Subcutaneous abdominal adipose tissue (tissue), 5 donors: ENCODE measurements around the gene C2CD5.

ENCODE experiments used
- H3K27ac ChIP-seq: one replicate; pipeline ENCODE4 v1.7.0; 2013; ENCODE audit warnings: low read depth, mild to moderate bottlenecking, inconsistent platforms, low read length, moderate library complexity
- H3K27me3 ChIP-seq, 5 donors: one replicate each; pipeline ENCODE4 v1.7.0; 2013; ENCODE audit warnings: low read length in 5 of 5, inconsistent platforms in 1 of 5; ENCODE audit not compliant: control insufficient read depth in 5 of 5, insufficient read depth in 4 of 5
- H3K36me3 ChIP-seq, 5 donors: one replicate each; pipeline ENCODE4 v1.7.0; 2013; ENCODE audit warnings: low read length in 5 of 5; ENCODE audit not compliant: control insufficient read depth in 5 of 5, insufficient read depth in 5 of 5
- H3K4me1 ChIP-seq, 5 donors: one replicate each; pipeline ENCODE4 v1.7.0; 2013; ENCODE audit warnings: low read length in 5 of 5, mild to moderate bottlenecking in 3 of 5, moderate library complexity in 1 of 5; ENCODE audit not compliant: control insufficient read depth in 5 of 5, insufficient read depth in 5 of 5
- H3K4me3 ChIP-seq, 5 donors: one replicate each; pipeline ENCODE4 v1.7.0; 2013; ENCODE audit warnings: low read length in 5 of 5, low read depth in 1 of 5
- H3K9ac ChIP-seq, 5 donors: one replicate each; pipeline ENCODE4 v1.7.0; 2013; ENCODE audit warnings: low read length in 5 of 5, mild to moderate bottlenecking in 4 of 5, moderate library complexity in 3 of 5
- H3K9me3 ChIP-seq, 5 donors: one replicate each; pipeline ENCODE4 v1.7.0; 2013; ENCODE audit warnings: low read length in 5 of 5; ENCODE audit not compliant: control insufficient read depth in 5 of 5
- donor health status: healthy.
- donor health status: healthy.
- donor health status: healthy.
- donor health status: healthy.
- donor health status: healthy.

Gene C2CD5

DNA sequence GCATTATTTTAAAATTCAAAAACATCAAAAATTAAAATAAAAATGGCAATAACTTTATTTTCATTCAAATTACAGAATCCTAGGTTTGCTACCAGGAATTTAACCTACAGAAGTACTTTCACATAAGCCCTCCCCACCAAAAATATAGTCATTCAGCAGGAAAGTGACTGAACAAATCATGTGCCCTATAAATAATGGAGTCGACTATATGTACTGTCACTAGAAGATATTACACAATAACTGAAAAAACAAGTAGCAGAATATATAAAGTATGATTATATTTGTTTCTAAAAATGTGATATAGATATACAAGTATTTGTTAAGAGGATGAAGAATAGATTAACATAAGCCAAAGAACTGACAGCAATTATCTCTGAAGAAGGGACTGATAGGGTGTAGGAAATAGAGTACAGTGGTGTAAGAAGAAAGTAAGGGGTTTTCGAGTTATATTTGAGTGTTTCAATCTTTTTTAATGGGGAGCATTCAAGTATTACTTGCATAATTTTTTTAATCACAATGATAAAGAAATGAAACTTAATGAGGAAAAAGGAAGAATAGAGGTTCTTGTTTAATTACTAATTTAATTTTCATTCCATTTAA is 7.9 kb downstream of the C2CD5 start:
- Histone ChIP-seq H3K9ac (no peak overlapping the region), H3K4me1 (peaks cover 0 to 6% (median 0%) of the 10 kb centered on the region in 5 donors), H3K4me3 (no peak overlapping the region), H3K27me3 (no peaks in the 10 kb centered on the region), H3K9me3 (no peaks in the 10 kb centered on the region), H3K36me3 (peaks cover 11 to 18% (median 17%) of the 10 kb centered on the region in 5 donors), H3K27ac (no peak overlapping the region)

DNA sequence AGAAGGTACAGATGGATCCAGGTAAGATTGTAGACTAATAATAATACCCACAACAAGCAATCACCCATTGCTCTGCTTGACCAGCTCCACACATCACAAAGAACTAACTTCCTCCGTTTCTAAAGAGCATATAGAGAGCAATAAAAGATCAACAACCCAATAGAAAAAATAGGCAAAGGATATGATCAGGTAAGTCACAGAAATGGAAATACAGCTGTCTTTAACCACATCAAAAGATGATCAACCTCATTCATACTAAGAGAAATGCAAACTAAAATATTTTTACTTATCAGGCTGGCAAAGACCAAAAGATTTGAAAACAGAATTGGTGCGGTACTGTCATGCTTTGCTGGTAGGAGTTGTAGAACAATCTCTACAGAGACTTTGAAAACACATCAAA is 8.9 kb downstream of the C2CD5 start:
- H3K4me3 ChIP-seq, result no peak overlapping the region
- no peak overlapping the region for H3K9ac ChIP-seq
- H3K36me3 ChIP-seq, result peaks cover 14 to 21% (median 17%) of the 10 kb centered on the region in 5 donors
- no peaks in the 10 kb centered on the region for H3K9me3 ChIP-seq
- no peaks in the 10 kb centered on the region for H3K27me3 ChIP-seq
- H3K27ac ChIP-seq, result no peak overlapping the region
- H3K4me1 ChIP-seq, result peaks cover 0 to 6% (median 0%) of the 10 kb centered on the region in 5 donors

DNA sequence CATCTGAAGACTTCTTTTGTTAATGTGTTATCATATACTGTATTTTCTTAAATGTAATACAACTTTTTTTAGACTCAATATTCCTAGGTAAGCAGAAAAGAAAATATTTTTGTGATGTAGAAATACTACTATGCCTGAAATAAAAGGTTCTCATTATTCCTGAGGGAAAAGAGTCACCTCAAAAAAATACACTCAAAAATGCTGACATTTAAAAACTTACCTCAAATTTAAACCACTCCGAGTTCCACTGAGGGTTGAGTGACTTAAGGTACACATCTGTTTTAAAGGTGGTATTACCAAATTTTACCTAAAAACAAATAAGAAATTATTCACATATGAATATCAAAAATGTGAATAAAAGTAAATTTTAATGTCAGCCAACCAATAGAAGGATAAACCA is 9.3 kb downstream of the C2CD5 start:
- no peak overlapping the region for H3K27ac ChIP-seq
- peaks cover 14 to 21% (median 17%) of the 10 kb centered on the region in 5 donors for H3K36me3 ChIP-seq

DNA sequence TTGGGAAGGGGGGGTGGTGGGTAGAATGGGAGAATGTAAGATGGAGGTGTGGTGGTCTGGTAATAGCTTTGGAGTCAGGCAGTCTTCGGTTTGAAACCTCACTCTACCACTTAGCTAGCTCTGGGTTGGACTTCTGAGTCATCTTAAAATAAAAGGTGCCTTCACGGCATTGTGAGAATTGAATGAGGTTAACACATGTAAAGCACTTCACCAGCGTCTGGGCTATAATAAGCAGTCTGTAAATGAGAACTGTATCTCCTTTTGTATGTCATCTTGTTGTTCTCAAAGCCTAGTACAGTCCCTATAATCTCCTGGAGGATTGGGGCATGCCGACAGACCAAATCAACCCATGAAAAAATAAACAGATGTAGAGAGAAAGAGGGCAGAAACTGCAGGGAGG is 11.2 kb downstream of the C2CD5 start:
- H3K9ac ChIP-seq, result no peak overlapping the region
- peaks cover 16 to 21% (median 17%) of the 10 kb centered on the region in 5 donors for H3K36me3 ChIP-seq
- no peak overlapping the region for H3K4me3 ChIP-seq
- no peak overlapping the region for H3K27ac ChIP-seq
- no peaks in the 10 kb centered on the region for H3K9me3 ChIP-seq
- H3K4me1 ChIP-seq, result peaks cover 0 to 3% (median 0%) of the 10 kb centered on the region in 5 donors
- no peaks in the 10 kb centered on the region for H3K27me3 ChIP-seq

More for the DNA sequence above, 9.3 kb downstream of the C2CD5 start:
- Histone ChIP-seq H3K9me3 (no peaks in the 10 kb centered on the region), H3K9ac (no peak overlapping the region), H3K4me3 (no peak overlapping the region), H3K27me3 (no peaks in the 10 kb centered on the region), H3K4me1 (peaks cover 0 to 6% (median 0%) of the 10 kb centered on the region in 5 donors)

DNA sequence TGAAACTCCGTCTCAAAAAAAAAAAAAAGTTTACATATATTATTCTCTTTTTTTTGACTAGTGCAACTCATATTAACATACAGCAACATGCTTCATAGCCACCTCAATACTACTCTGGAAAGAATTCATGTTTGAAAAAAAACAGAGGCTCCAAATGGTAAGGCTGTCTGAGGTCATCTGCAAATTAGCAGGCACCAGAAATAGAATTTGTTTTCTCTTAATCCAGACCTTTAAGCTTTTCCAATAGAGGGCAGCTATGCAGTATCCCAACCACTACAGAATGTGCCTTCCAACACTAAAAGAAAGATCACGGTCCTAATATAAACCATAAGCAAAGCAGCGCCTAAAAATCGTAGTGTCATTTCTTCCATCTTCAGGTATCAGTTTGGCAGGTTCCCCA is 12.0 kb downstream of the C2CD5 start:
- peaks cover 17 to 21% (median 19%) of the 10 kb centered on the region in 5 donors for H3K36me3 ChIP-seq
- H3K4me1 ChIP-seq, result peaks cover 0 to 3% (median 0%) of the 10 kb centered on the region in 5 donors
- no peaks in the 10 kb centered on the region for H3K9me3 ChIP-seq

DNA sequence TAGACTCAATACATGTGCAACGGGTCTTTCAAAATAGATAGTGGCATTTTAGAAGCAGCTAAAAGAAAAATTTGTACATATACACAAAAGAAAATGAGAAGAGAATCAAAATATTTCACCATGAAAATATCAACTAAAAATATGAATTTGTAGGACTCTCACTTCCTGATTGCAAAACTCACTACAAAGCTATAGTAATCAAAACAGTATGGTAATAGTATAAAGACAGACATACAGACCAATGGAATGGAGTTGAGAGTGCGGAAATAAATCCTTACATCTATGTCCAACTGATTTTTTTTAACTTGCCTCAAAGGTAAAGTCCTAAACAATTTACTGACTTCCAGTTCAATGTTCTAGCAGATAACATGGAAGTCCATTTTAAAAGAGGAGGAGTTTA is 13.1 kb downstream of the C2CD5 start:
- Histone ChIP-seq H3K4me3 (no peak overlapping the region), H3K27me3 (no peaks in the 10 kb centered on the region), H3K36me3 (peaks cover 17 to 21% (median 19%) of the 10 kb centered on the region in 5 donors)

More for the DNA sequence above, 12.0 kb downstream of the C2CD5 start:
- Histone ChIP-seq H3K27me3 (no peaks in the 10 kb centered on the region), H3K4me3 (no peak overlapping the region), H3K27ac (no peak overlapping the region), H3K9ac (no peak overlapping the region)

DNA sequence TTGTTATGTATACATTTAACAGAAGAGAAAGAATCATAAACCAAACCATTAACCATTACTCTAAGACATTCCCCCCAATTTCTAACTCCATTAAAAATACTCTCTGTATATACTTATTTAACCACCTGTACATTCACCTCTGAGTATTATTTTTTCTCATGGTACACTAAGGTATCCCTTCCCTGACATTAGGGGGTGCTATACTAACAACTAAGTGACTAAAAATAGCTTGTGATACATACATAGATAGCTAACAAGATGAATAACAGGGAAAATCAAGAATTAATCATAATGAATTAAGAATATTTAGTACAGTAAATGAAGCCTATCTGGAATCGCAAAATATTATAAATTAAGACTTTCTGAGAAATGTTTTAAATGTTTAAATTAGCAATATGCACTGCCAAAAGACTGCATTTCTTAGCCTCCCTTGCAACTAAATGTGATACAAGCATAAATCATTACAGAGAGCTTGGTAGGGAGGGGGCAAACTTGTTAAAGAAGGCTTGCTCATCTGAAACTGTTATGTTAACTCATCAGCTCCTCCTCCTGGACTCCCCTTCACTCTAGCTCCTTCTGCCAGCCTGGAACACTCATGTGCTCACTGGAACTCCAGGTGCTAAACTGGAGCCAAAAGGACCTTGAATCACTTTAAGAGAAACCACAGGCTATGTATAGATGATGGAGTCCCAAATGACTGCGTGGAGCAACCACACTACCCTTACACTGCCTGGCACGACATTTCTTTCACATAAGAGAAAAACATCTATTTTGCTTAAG is 14.9 kb downstream of the C2CD5 start:
- Histone ChIP-seq H3K27ac (no peak overlapping the region), H3K36me3 (peaks cover 22 to 32% (median 26%) of the 10 kb centered on the region in 5 donors), H3K27me3 (no peaks in the 10 kb centered on the region), H3K4me1 (peaks cover 0 to 1% (median 0%) of the 10 kb centered on the region in 5 donors), H3K9ac (no peak overlapping the region), H3K4me3 (no peak overlapping the region), H3K9me3 (no peaks in the 10 kb centered on the region)

More for the DNA sequence above, 13.1 kb downstream of the C2CD5 start:
- Histone ChIP-seq H3K27ac (no peak overlapping the region), H3K4me1 (peaks cover 0 to 3% (median 0%) of the 10 kb centered on the region in 5 donors), H3K9me3 (no peaks in the 10 kb centered on the region), H3K9ac (no peak overlapping the region)

DNA sequence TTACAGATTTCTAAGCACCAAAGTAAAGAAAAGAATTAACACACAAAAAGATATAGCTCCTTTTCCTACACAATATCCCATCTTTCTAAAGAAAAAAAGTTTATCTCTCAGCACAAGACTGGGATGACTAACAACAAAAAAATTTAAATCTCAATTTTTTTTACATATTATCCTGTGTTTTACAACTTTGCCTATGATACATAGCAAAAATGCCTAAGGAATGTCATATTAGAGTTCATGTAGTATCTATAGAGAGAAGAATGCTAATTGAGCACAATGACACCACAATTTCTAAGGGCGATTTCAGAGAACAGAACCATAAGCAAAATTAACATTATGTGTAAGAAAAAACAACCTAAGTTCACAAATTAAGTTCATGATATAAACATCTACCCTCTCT is 16.3 kb downstream of the C2CD5 start:
- no peak overlapping the region for H3K27ac ChIP-seq
- no peaks in the 10 kb centered on the region for H3K27me3 ChIP-seq
- H3K9me3 ChIP-seq, result no peaks in the 10 kb centered on the region
- H3K4me1 ChIP-seq, result no peaks in the 10 kb centered on the region
- H3K36me3 ChIP-seq, result peaks cover 20 to 34% (median 31%) of the 10 kb centered on the region in 5 donors
- no peak overlapping the region for H3K4me3 ChIP-seq
- no peak overlapping the region for H3K9ac ChIP-seq

DNA sequence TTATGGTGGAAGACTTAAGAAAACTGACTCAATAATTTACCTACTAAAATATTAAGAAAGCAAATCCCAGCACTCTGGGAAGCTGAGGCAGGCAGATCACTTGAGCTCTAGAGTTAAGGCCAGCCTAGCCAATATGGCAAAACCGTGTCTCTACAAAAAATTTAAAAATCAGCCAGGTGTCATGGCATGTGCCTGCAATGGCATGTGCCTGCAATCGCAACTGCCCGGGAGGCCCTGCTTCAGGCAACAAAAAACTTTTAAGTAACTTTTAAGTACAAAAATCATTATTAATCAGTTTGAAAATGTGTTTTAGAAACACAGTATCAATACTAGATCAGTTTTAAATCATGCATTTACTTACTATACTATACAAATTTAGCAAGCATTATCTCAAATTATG is 17.5 kb downstream of the C2CD5 start:
- Histone ChIP-seq H3K9me3 (no peaks in the 10 kb centered on the region), H3K4me3 (no peak overlapping the region), H3K9ac (no peak overlapping the region), H3K27ac (no peak overlapping the region), H3K27me3 (no peaks in the 10 kb centered on the region), H3K4me1 (no peaks in the 10 kb centered on the region), H3K36me3 (peaks cover 21 to 36% (median 34%) of the 10 kb centered on the region in 5 donors)

DNA sequence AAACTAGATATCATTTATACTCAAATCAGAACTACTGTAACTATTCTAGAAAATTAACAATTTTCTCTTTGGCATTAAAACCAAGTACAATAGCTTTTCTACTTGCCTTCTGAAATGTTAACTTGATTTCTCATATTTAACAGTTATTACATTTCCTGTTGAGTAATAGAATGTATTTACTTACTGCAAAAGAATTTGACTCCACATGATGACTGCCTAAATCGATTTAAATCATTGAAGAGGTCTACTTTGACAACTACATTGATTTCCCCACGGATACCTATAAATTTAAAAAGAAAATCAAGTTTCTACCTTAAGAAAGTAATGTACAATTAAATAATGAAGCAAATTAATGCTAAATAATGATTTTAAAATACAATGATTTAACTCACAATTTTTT is 18.9 kb downstream of the C2CD5 start:
- H3K27me3 ChIP-seq, result no peaks in the 10 kb centered on the region
- H3K4me3 ChIP-seq, result no peak overlapping the region
- H3K9me3 ChIP-seq, result no peaks in the 10 kb centered on the region
- H3K36me3 ChIP-seq, result peaks cover 20 to 35% (median 31%) of the 10 kb centered on the region in 5 donors
- H3K4me1 ChIP-seq, result no peaks in the 10 kb centered on the region
- H3K27ac ChIP-seq, result no peak overlapping the region
- H3K9ac ChIP-seq, result no peak overlapping the region
